Measurements from ENCODE around the gene TCF4. TPM values are rescaled to one million over a fixed set of nuclear protein-coding genes. Genes with fewer than 3 reads are reported as not detected.

TCF4 gene
- total RNA-seq, 8 experiments from 2014 or later, result 21.1 to 102 (median 47.2) TPM

DNA sequence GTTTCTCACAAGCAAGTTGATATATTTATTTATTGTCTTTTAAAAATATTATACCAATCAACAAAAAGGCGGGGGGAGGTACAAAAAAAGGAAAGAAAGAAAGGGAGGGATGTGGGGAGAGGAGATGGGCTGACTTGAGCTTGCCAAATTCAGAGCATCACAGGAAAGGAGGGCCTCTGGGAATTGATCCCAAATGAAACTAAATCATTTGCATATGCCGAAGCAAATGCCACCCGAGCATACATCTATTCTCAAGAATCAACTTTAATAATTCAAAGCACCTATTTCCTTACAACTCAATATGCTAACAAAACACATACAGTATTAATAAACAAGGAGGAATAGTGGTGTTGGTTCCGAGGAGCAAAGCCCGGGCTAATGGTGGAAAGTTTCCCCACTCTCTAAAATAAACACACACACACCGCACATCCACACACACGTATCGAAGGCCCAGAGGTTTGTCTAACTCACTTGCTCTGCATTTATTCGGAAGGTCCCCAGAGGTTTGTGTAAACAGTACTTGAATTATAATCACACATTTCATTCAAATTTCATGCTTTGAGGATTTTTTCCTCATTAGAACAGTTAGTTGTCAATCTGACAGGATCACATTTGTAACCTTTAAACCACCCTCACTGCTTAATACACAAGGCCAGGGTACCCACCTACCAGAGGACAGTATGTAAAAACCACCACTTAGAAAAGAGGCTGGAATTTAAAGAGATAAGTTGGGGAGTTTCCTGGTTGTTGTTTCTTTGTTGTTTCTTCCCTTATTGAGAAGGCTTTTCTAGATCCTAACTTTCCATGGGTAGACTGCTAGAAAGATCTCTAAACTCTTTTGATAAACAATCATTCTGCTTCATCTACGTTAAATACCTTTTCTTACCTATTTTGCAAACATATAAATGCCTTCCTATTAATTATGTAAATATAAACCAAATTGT is 264.7 kb downstream of the TCF4 start:
- in situ Hi-C loops (cut with MboI; ENCODE audit: low pct_unique_long_range_greater_than_20kb in 2 of 9, low sequenced_read_pairs in 9 of 9, unreplicated experiment in 9 of 9), result no loop called here
- Histone ChIP-seq H3K27ac (no peak overlapping the region), H3K4me3 (peak overlapping the region in 3 of 5 donors; percentile 34 to 48 (median 45)), H3K4me1 (replicated peaks in 1 of 2) (peaks cover 13 to 35% of the 10 kb centered on the region in 2 donors)
- ATAC-seq (replicated peaks in 6 of 8), result no peak
- WGBS, 10 experiments, result 17 to 100% (median 41%) methylated on average over 1 to 9 of the region's 10 CpGs

DNA sequence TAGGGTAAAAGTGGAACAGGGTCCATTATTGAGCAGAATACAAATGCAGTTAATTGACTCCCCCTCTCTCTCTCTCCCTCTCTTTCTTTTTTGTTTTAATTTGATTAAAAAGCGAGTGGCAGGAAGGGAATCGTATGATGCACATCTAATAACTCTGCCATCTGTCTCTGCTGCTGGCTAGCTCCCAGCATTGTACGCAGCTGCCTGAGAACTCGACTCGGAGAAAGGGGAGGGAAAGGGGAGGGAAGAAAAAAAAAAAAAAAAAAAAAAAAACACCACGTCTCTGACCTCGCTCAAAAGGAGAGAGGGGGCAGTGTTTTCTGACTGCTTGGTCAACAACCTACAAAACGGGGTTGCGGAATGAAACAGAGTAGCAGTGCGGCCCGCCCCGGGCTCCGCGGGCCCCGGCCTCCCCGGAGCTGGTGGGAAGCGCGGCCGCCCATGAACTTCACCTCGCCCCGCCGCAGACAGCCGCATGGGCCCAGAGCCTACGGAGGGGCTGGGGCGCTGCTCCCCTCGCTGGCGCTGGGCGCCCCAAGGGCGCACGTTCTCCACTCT is 265.7 kb downstream of the TCF4 start:
- H3K4me3 ChIP-seq, result peak overlapping the region; percentile 34 to 48 (median 45)
- H3K4me1 ChIP-seq (replicated peaks in 1 of 2), result peaks cover 13 to 35% of the 10 kb centered on the region in 2 donors
- in situ Hi-C loops (cut with MboI; ENCODE audit: low pct_unique_long_range_greater_than_20kb in 2 of 9, low sequenced_read_pairs in 9 of 9, unreplicated experiment in 9 of 9), result no loop called here
- H3K27ac ChIP-seq, result peak overlapping the region in 1 of 2 donors; percentile 27
- peak; percentile 69 to 91 (median 89) for ATAC-seq (replicated peaks in 6 of 8)
- WGBS, 10 experiments, result 0 to 4% (median 0%) methylated on average over 1 to 10 of the region's 30 CpGs; no CpG with 5 or more reads in 2 of the 10 experiments

DNA sequence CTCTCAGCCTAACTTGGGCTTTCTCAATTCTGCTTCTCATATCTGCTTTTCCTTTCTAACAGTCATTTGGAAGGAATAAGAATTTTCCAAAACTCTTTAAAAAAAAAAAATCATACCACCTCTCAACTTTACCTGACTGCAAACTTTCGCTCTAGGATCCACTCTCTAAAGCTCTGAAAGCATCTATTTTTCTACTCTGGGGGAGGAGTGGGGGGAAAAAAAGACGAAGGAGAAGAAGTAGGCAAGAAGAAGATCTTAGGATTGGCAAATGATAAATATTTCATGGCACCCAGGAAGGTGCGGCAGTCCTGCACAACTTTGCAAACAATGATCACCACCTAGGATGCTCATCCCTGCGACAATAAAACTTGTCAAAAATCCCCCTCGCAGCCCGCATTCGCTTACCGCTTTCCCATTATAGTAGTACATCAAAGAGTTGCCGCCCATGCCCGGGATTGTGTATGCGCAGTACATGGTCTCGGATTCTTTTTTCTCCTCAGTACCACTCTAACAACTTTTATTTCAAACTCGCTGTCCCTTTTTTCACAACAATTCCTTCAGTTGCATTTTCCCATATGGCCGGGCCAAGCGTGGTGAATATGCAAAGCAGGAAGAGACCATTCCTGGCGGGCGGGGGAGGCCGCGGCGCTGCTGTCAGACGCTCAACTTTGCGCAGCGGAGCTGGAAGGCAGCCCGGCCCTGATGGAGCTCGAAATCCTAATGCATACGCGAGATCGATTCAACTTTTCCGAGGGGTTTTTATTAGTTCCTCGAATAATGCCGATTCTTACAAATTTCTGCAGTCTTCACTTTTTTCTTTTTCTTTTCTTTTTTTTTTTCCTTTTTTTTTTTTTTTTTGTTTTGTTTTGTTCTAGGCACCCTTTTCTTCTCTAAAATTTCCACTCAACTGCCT is 266.5 kb downstream of the TCF4 start:
- in situ Hi-C loops (cut with MboI; ENCODE audit: low pct_unique_long_range_greater_than_20kb in 2 of 9, low sequenced_read_pairs in 9 of 9, unreplicated experiment in 9 of 9), result no loop called here
- peaks cover 13 to 35% of the 10 kb centered on the region in 2 donors for H3K4me1 ChIP-seq (replicated peaks in 1 of 2)
- H3K4me3 ChIP-seq, result peak overlapping the region; percentile 34 to 48 (median 45)
- peak; percentile 75 to 89 (median 82) for ATAC-seq (replicated peaks in 6 of 8)
- no peak overlapping the region for H3K27ac ChIP-seq
- WGBS, 10 experiments, result 0 to 7% (median 1%) methylated on average over 10 to 31 of the region's 31 CpGs

DNA sequence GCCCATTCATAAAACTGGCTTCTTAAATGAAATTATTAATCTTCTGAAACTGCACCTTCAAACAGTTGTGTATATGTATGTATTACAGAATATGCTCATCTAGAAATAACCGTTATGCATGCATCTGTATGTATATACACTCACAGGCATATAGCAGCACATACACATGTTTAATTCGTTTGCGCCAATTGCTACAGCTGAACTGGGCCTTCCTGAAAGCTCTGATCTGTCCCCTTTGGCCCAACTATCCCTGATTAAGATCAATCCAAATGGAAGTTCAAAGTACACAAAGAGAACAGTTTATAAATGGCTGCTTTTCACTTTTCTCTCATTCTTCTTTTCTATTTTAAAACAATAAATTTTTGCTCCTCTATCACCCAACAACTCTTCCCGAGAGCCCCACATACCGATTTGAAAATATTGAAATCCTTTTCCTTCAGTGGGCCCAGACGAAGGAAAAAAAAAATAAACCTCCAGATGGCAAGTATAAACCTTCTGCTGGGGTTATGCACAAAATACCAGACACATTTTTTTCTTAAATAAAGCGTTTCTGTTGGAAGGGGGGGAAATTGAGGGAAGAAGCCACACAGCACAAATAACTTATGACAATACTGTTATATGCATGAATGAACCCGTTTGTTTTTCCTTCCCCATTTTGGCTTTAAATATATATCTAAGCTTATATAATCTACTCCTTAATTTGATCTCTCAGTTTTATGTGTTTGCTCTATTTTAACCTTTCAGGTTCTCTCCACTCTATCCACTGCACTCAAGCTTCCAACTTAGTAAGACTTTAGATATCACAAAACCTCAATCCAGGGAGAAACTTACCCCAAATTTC is 267.3 kb downstream of the TCF4 start:
- H3K27ac ChIP-seq, result no peak overlapping the region
- H3K4me1 ChIP-seq (replicated peaks in 1 of 2), result peaks cover 13 to 40% of the 10 kb centered on the region in 2 donors
- H3K4me3 ChIP-seq, result peak overlapping the region in 2 of 5 donors; percentile 36 to 45
- in situ Hi-C loops (cut with MboI; ENCODE audit: low pct_unique_long_range_greater_than_20kb in 2 of 9, low sequenced_read_pairs in 9 of 9, unreplicated experiment in 9 of 9), result no loop called here
- WGBS, 10 experiments, result 2 to 64% (median 30%) methylated on average over 1 to 8 of the region's 8 CpGs
- ATAC-seq (replicated peaks in 6 of 8), result peak in 1 of 8 experiments; percentile 26

DNA sequence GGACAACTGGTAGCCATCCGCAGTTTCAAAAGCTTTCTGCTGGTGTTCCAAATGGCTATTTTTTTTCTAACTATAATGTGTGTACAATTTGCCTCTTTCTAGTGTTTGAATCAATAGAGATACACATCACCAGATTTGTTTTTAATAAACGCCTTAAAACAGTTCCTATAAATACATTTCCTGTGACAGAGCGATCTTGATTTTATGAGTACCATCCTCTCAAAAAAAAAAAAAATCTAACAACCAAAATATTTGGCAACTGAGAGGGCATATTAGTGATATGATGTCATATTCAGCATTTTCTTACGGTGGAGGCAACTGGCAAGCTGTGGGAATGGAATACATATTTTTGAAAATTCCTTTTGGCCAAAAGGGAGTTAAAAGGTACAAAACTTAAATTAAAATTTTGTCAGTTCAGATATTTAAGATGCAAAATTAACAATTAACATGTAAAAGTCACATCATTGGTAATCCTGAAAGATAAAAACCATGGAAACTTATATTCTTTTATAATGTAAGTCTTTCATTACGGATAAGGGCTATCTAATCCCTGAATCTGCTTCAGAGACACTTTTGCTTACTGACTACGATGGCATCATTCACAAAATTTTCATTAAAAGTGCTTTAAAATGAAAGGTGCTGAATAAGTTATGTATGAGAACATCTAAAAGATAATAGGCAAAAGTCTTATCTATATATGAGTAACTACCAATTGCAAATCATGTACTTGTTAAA is 268.4 kb downstream of the TCF4 start:
- Histone ChIP-seq H3K4me3 (no peak overlapping the region), H3K27ac (no peak overlapping the region), H3K4me1 (replicated peaks in 1 of 2) (peaks cover 19 to 45% of the 10 kb centered on the region in 2 donors)
- in situ Hi-C loops (cut with MboI; ENCODE audit: low pct_unique_long_range_greater_than_20kb in 2 of 9, low sequenced_read_pairs in 9 of 9, unreplicated experiment in 9 of 9), result no loop called here
- no peak for ATAC-seq (replicated peaks in 6 of 8)
- 0 to 93% (median 86%) methylated on average over 2 to 6 of the region's 6 CpGs for WGBS, 10 experiments

DNA sequence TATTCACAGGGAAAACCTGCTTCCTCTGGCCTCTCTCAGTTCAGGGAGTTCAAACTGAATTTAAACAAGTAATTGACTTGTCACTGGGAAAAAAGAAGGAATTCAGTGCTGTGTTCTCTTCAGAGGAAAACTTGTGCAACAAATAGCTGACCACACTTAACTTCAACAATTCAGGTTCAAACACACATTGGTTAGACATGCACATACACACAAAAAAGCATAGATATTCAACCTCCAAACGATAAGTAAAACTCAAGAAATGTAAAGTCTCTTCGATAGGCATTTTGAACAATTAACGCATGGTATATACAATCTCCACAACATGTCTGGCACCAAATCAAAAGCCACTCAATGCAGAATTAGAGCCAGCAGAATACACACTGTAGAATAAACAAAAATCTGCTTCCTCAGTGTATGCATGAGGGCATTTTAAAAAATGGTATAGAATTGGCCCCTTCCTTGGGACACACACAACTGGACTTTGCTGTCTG is 269.0 kb downstream of the TCF4 start:
- in situ Hi-C loops (cut with MboI; ENCODE audit: low pct_unique_long_range_greater_than_20kb in 2 of 9, low sequenced_read_pairs in 9 of 9, unreplicated experiment in 9 of 9), result no loop called here
- 0 to 72% (median 29%) methylated on average over 2 to 3 of the region's 3 CpGs; no CpG with 5 or more reads in 3 of the 10 experiments for WGBS, 10 experiments
- Histone ChIP-seq H3K4me3 (no peak overlapping the region), H3K4me1 (replicated peaks in 1 of 2) (peaks cover 22 to 50% of the 10 kb centered on the region in 2 donors), H3K27ac (no peak overlapping the region)
- no peak for ATAC-seq (replicated peaks in 6 of 8)

DNA sequence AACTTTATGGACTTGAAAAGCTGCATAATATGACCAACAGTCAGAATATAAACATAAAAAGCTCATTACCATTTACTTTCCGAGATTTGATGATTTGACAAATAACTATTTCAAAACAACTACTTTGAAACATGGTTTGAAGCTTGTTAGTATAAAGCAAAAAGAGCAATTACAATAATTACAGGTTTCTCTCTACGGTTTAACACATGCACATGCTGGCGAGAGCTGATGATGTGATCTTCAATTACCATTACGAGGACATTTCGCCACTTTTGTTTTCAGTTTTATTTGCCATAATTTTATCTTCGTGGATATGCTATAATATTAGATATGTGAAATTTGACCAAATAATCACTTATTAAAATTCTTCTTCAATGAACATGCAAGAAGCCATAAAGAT is 270.1 kb downstream of the TCF4 start:
- Histone ChIP-seq H3K27ac (no peak overlapping the region), H3K4me3 (no peak overlapping the region), H3K4me1 (replicated peaks in 1 of 2) (peaks cover 19 to 44% of the 10 kb centered on the region in 2 donors)
- in situ Hi-C loops (cut with MboI; ENCODE audit: low pct_unique_long_range_greater_than_20kb in 2 of 9, low sequenced_read_pairs in 9 of 9, unreplicated experiment in 9 of 9), result no loop called here
- no peak for ATAC-seq (replicated peaks in 6 of 8)
- 4 to 100% (median 72%) methylated on average over 1 to 6 of the region's 6 CpGs for WGBS, 10 experiments

DNA sequence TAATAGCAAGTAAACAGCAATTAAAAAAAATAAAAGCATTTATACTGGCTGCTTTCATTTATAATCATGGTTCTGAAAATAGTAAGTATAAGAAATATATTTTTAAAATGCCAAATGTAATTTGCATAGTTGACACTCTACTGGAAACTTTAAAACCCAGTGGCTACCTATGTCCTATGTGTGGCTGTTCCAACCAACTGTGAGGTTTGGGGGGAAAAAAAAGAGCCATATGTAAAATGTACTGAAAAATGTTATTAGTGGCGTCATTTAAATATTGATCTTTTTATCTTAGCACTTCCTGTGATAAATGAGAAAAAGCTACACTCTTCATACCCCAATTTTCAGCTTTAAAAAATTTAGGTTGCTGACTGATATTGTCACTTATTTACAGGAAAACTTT is 270.7 kb downstream of the TCF4 start:
- in situ Hi-C loops (cut with MboI; ENCODE audit: low pct_unique_long_range_greater_than_20kb in 2 of 9, low sequenced_read_pairs in 9 of 9, unreplicated experiment in 9 of 9), result no loop called here

DNA sequence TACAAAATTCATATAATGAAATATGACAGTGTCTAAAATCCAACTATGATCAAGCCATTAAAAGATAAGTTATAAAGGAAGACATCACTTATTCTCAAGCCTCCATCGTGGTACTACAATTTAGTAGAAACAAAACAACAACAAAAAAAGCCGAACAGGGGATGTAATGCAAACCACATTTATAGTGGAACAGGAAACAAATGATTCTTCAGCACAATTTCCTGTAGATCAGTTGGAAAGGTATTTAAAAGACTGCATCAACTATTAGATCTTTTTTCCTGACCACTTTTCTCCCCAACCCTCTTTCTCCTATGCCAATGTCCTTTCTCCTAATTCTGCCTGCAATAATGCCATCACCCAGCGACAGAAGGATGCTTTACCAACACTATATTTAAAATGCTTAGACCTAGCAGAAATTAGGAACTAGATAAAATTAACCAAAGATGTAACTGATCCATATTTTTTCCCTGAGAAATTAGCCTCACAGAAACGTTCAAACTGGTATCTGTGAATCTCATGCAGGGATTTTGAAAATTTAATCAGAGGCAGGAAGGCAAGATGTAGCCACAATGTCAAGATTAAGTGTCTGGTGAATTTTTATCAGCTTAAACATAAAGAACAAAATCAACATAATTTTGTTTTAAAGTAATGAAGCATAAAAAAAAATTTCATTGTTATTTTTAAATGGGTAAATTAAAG is 271.4 kb downstream of the TCF4 start:
- ATAC-seq (replicated peaks in 6 of 8), result no peak
- in situ Hi-C loops (cut with MboI; ENCODE audit: low pct_unique_long_range_greater_than_20kb in 2 of 9, low sequenced_read_pairs in 9 of 9, unreplicated experiment in 9 of 9), result no loop called here
- Histone ChIP-seq H3K4me3 (no peak overlapping the region), H3K27ac (no peak overlapping the region), H3K4me1 (replicated peaks in 1 of 2) (peaks cover 19 to 41% of the 10 kb centered on the region in 2 donors)
- 0 to 86% (median 61%) methylated on average over 1 to 4 of the region's 4 CpGs for WGBS, 10 experiments

More for the DNA sequence above, 270.7 kb downstream of the TCF4 start:
- Histone ChIP-seq H3K4me1 (replicated peaks in 1 of 2) (peaks cover 19 to 41% of the 10 kb centered on the region in 2 donors), H3K4me3 (no peak overlapping the region), H3K27ac (no peak overlapping the region)
- no peak for ATAC-seq (replicated peaks in 6 of 8)
- 40 to 100% (median 100%) methylated on average over 1 of the region's 1 CpG; no CpG with 5 or more reads in 1 of the 10 experiments for WGBS, 10 experiments

DNA sequence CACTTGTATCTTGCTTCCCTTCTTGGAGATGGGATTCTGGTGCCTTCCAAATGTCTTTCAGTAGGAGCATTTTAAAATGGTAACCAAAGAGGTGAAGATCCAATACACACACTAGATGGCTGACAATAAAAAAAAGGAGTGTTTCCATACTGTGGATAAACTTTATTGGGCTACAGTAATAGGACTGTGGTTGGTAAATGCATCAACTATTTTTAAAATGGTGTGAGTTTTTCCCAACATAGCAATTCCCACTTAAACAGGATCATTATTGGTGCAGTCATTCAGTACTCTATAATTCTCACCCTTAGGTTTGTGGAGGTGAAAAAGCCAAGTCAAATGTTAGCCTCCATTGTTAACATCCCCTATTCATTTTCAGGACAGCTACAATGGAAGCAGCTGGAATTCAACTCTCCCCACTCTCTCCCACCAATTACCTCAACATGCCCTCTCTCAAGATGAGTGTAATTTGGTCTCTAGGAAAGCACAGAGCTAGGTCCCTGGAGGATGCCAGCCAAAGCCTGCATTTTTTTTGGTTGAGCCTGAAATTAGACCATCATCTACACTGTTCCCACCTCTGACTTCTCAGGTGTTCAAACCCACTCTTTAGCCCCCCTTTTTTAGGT is 273.3 kb downstream of the TCF4 start:
- no peak for ATAC-seq (replicated peaks in 6 of 8)
- Histone ChIP-seq H3K27ac (no peak overlapping the region), H3K4me1 (replicated peaks in 1 of 2) (peaks cover 17 to 32% of the 10 kb centered on the region in 2 donors), H3K4me3 (no peak overlapping the region)
- in situ Hi-C loops (cut with MboI; ENCODE audit: low pct_unique_long_range_greater_than_20kb in 2 of 9, low sequenced_read_pairs in 9 of 9, unreplicated experiment in 9 of 9), result no loop called here

DNA sequence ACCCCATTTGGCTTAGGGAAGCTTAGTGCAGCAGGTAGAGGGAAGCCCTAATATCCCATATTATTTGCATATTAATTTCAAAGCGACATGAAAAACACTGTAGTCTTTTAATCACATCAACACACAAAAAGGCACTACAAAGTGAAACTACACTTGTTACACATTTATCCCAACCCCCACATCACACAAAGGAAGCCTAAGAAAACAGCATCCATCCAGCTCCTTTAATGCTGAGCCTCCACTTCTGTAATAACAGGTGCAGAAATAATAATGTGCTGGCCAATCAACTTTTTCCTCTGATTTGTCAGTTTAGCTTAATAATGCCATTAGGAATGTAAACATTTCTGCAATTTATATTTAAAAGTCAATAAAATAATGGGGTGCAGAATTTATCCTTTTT is 274.0 kb downstream of the TCF4 start:
- Histone ChIP-seq H3K27ac (no peak overlapping the region), H3K4me1 (replicated peaks in 1 of 2) (peaks cover 12 to 26% of the 10 kb centered on the region in 2 donors), H3K4me3 (no peak overlapping the region)
- WGBS, 10 experiments, result 0 to 88% (median 33%) methylated on average over 1 of the region's 1 CpG
- no peak for ATAC-seq (replicated peaks in 6 of 8)
- in situ Hi-C loops (cut with MboI; ENCODE audit: low pct_unique_long_range_greater_than_20kb in 2 of 9, low sequenced_read_pairs in 9 of 9, unreplicated experiment in 9 of 9), result no loop called here
